HCT116 (cell line): ENCODE results near the gene CNTNAP2. TPM values are rescaled to one million over a fixed set of nuclear protein-coding genes. Genes with fewer than 3 reads are reported as not detected.

Experiments used
- ATAC-seq: fragments of 200-7000 bp; cut with Tn5 transposase; 2 replicates; pipeline ENCODE4 v1.9.1; 2020; ENCODE audit warnings: mild to moderate bottlenecking, moderate library complexity
- BruUV-seq: library from RNA; stranded (reverse); fragments of 400-500 nt; replicated peaks from 2 replicates; lab custom pipeline; 2021; lab: Mats Ljungman, UMichigan
- CTCF ChIA-PET: fragments of 300-600 bp; sonication (Branson Sonifier 250); formaldehyde crosslinking; loops from one replicate; lab custom pipeline; 2021; ENCODE audit warnings: antibody characterized with exemption; lab: Charles Lee
- POLR2A ChIA-PET: fragments of 300-600, 350-600 bp; sonication (Branson Sonifier 250); formaldehyde crosslinking; loops from one replicate; lab custom pipeline; 2021; ENCODE audit warnings: antibody characterized with exemption; lab: Charles Lee
- RAD21 ChIA-PET, 2 experiments: fragments of 300-600 bp; sonication (Branson Sonifier 250); formaldehyde crosslinking; loops; one replicate each; lab custom pipeline; 2023; ENCODE audit warnings: low total read pairs in 2 of 2; ENCODE audit not compliant: uncharacterized antibody in 2 of 2, unreplicated experiment in 2 of 2, low non-redundant PET in 1 of 2; lab: Charles Lee
- DNase-seq: peaks from one replicate; pipeline ENCODE4 v3.0.0-alpha.2; 2010; ENCODE audit warnings: low read depth, low spot score
- H2AFZ ChIP-seq: fragments of 200-600 bp; shearing (Covaris generic), sonication (generic); 2 replicates; pipeline ENCODE4 v1.6.1; 2017; ENCODE audit warnings: low read depth, mixed run types, mixed read lengths, antibody characterized with exemption, low read length; ENCODE audit not compliant: poor library complexity, severe bottlenecking
- H3K27ac ChIP-seq: 2 replicates; pipeline ENCODE4 v1.5.1; 2012; ENCODE audit warnings: low read depth, low read length
- H3K27me3 ChIP-seq: fragments of 200-600 bp; sonication (generic); 2 replicates; pipeline ENCODE4 v1.6.1; 2016; ENCODE audit warnings: mixed run types, low read length, mixed read lengths; ENCODE audit not compliant: insufficient read depth
- H3K36me3 ChIP-seq, 2 experiments: fragments of 200-500 bp in 1 of 2; fragments of 200-600 bp in 1 of 2; sonication (Bioruptor generic) in 1 of 2; sonication (generic) in 1 of 2; 2 replicates each; pipeline versions ENCODE4 v1.5.1 to v1.6.1; 2014 to 2016; ENCODE audit warnings: low read length in 2 of 2, inconsistent platforms in 1 of 2, mixed read lengths in 1 of 2, mixed run types in 1 of 2; ENCODE audit not compliant: insufficient read depth in 2 of 2, control insufficient read depth in 1 of 2
- H3K4me1 ChIP-seq, 2 experiments: fragments of 200-600 bp in 1 of 2; sonication (generic) in 1 of 2; 2 replicates each; pipeline versions ENCODE4 v1.5.1 to v1.6.1; 2012 to 2017; ENCODE audit warnings: low read length in 2 of 2, inconsistent platforms in 1 of 2, mild to moderate bottlenecking in 1 of 2, mixed read lengths in 1 of 2, mixed run types in 1 of 2, moderate library complexity in 1 of 2; ENCODE audit not compliant: insufficient read depth in 2 of 2, control insufficient read depth in 1 of 2
- H3K4me2 ChIP-seq: fragments of 200-600 bp; sonication (generic); 2 replicates; pipeline ENCODE4 v1.6.1; 2017; ENCODE audit warnings: mixed run types, low read length, mixed read lengths
- H3K4me3 ChIP-seq, 2 experiments: fragments of 200-600 bp in 1 of 2; sonication (generic) in 1 of 2; replicated peaks in 1 of 2; 2 replicates each; pipeline ENCODE4 v1.5.1; 2011 to 2016; ENCODE audit warnings: low read length in 2 of 2, control low read depth in 1 of 2, low read depth in 1 of 2, mild to moderate bottlenecking in 1 of 2, mixed read lengths in 1 of 2, mixed run types in 1 of 2
- H3K79me2 ChIP-seq: fragments of 200-600 bp; sonication (generic); 2 replicates; pipeline ENCODE4 v1.6.1; 2017; ENCODE audit warnings: mild to moderate bottlenecking, mixed run types, low read length, moderate library complexity, mixed read lengths; ENCODE audit not compliant: insufficient read depth
- H3K9ac ChIP-seq: fragments of 200-600 bp; sonication (generic); 2 replicates; pipeline ENCODE4 v1.6.1; 2016; ENCODE audit warnings: low read length, mixed read lengths
- H3K9me2 ChIP-seq: fragments of 200-600 bp; sonication (generic), shearing (Covaris generic); 2 replicates; pipeline ENCODE4 v1.6.1; 2017; ENCODE audit warnings: mixed run types, mild to moderate bottlenecking, moderate library complexity; ENCODE audit not compliant: insufficient read depth
- H3K9me3 ChIP-seq, 2 experiments: fragments of 200-500 bp in 1 of 2; fragments of 200-600 bp in 1 of 2; sonication (Bioruptor generic) in 1 of 2; sonication (generic) in 1 of 2; 2 replicates each; pipeline ENCODE4 v1.6.1; 2014 to 2017; ENCODE audit warnings: low read length in 2 of 2, mixed read lengths in 2 of 2, inconsistent platforms in 1 of 2, low read depth in 1 of 2, mild to moderate bottlenecking in 1 of 2, mixed run types in 1 of 2, moderate library complexity in 1 of 2; ENCODE audit not compliant: control insufficient read depth in 1 of 2, insufficient read depth in 1 of 2
- H4K20me1 ChIP-seq: fragments of 200-600 bp; sonication (generic), shearing (Covaris generic); 2 replicates; pipeline ENCODE4 v1.6.1; 2017; ENCODE audit warnings: mixed run types, mild to moderate bottlenecking, moderate library complexity; ENCODE audit not compliant: insufficient read depth
- ATF3 ChIP-seq: IDR thresholded peaks from 2 replicates; pipeline ENCODE4 v1.6.1; 2012
- CTCF ChIP-seq, 3 experiments: fragments of 200-600 bp in 1 of 3; sonication (generic) in 1 of 3; IDR thresholded peaks in 2 of 3; conservative IDR thresholded peaks in 1 of 3; 2 replicates each; pipeline ENCODE4 v1.5.1; 2012 to 2017; ENCODE audit warnings: low read depth in 2 of 3, low read length in 2 of 3, antibody characterized with exemption in 1 of 3, borderline replicate concordance in 1 of 3, control low read depth in 1 of 3, mild to moderate bottlenecking in 1 of 3, mixed read lengths in 1 of 3, mixed run types in 1 of 3, moderate library complexity in 1 of 3; ENCODE audit not compliant: insufficient read depth in 1 of 3
- EGR1 ChIP-seq: IDR thresholded peaks from 2 replicates; pipeline ENCODE4 v1.6.1; 2012; ENCODE audit warnings: low read depth
- ELF1 ChIP-seq: IDR thresholded peaks from 2 replicates; pipeline ENCODE4 v1.6.1; 2012; ENCODE audit warnings: low read depth, borderline replicate concordance
- EZH2 ChIP-seq: fragments of 200-600 bp; sonication (generic); IDR thresholded peaks from 2 replicates; pipeline ENCODE4 v1.6.1; 2017; ENCODE audit warnings: antibody characterized with exemption, mixed run types
- EZH2phosphoT487 ChIP-seq: fragments of 200-600 bp; IDR thresholded peaks from 2 replicates; pipeline ENCODE4 v1.6.1; 2018; ENCODE audit warnings: antibody characterized with exemption, borderline replicate concordance
- MAX ChIP-seq: IDR thresholded peaks from 2 replicates; pipeline ENCODE4 v1.6.1; 2012
- POLR2A ChIP-seq: IDR thresholded peaks from 2 replicates; pipeline ENCODE4 v1.7.0; 2011; ENCODE audit warnings: borderline replicate concordance; ENCODE audit not compliant: insufficient read depth, insufficient read length; ENCODE audit errors: extremely low read depth
- POLR2AphosphoS5 ChIP-seq: IDR thresholded peaks from 2 replicates; pipeline ENCODE4 v1.6.1; 2011; ENCODE audit warnings: mild to moderate bottlenecking, low read depth, low read length, moderate library complexity
- REST ChIP-seq: IDR thresholded peaks from 2 replicates; pipeline ENCODE4 v1.6.1; 2012; ENCODE audit warnings: low read depth
- YY1 ChIP-seq: IDR thresholded peaks from 2 replicates; pipeline ENCODE4 v1.6.1; 2011; ENCODE audit warnings: low read length, low read depth, moderate library complexity, mild to moderate bottlenecking; ENCODE audit not compliant: insufficient replicate concordance; ENCODE audit errors: extremely low read depth
- ZNF274 ChIP-seq: fragments of 200-500 bp; sonication (Bioruptor generic); IDR thresholded peaks from 2 replicates; pipeline ENCODE4 v1.6.1; 2014; ENCODE audit warnings: mild to moderate bottlenecking, low read depth, low read length, inconsistent platforms
- intact Hi-C: fragments of 100-400 bp; cut with micrococcal nuclease; formaldehyde crosslinking; loops from 2 replicates; pipeline ENCODE4 v1.10.0; 2022
- total RNA-seq: library from RNA; stranded (reverse); gene quantifications from one replicate; pipeline ENCODE4 v1.2.1, GENCODE V29; 2021; ENCODE audit not compliant: unreplicated experiment

Gene CNTNAP2
- total RNA-seq, 1 experiment from 2014 or later: 0.37 TPM

- TF ChIP-seq CTCF (IDR thresholded peaks at IDR 0.05 in 2 of 3, conservative IDR thresholded peaks at IDR 0.05 in 1 of 3; ENCODE audit: borderline replicate concordance in 1 of 3, insufficient read depth in 1 of 3, low read depth in 2 of 3, low read length in 2 of 3) (no peak), ELF1 (no peak), POLR2AphosphoS5 (no peak), EZH2phosphoT487 (no peak), YY1 (no peak), ATF3 (no peak), POLR2A (no peak)
These were observed 1998.2 kb downstream of the CNTNAP2 start (continued) for GRCh38 chr7:148114804-148115203.

- intact Hi-C loops: no loop called here
- no peak for DNase-seq
- Histone ChIP-seq H3K4me1 (no peaks in the 10 kb centered on the region), H4K20me1 (no peaks in the 10 kb centered on the region), H3K79me2 (no peaks in the 10 kb centered on the region), H3K27me3 (no peaks in the 10 kb centered on the region), H2AFZ (no peak overlapping the region), H3K9me3 (no peaks in the 10 kb centered on the region), H3K9me2 (no peaks in the 10 kb centered on the region), H3K9ac (no peak overlapping the region), H3K27ac (no peak overlapping the region), H3K36me3 (no peaks in the 10 kb centered on the region), H3K4me3 (no peak overlapping the region), H3K4me2 (no peak overlapping the region)
- ChIA-PET CTCF (interaction anchor here (1.0 kb wide), 1 partner anchor 28 kb away, joined by 3 read pairs; no protein-coding TSS in a partner anchor), POLR2A (no interaction called here), RAD21 (no interaction called here)
- no TSS peak for BruUV-seq
- TF ChIP-seq EZH2: no peak
- TF ChIP-seq CTCF (IDR thresholded peaks at IDR 0.05 in 2 of 3, conservative IDR thresholded peaks at IDR 0.05 in 1 of 3; ENCODE audit: borderline replicate concordance in 1 of 3, insufficient read depth in 1 of 3, low read depth in 2 of 3, low read length in 2 of 3): no peak
- TF ChIP-seq MAX: no peak
- TF ChIP-seq ATF3: no peak
- no peak for TF ChIP-seq REST
- no peak for TF ChIP-seq ZNF274
- no peak for TF ChIP-seq EGR1
- no peak for ATAC-seq
These were observed 1998.7 kb downstream of the CNTNAP2 start for GRCh38 chr7:148115308-148115707.
